GM19328 (cell line): Measurements from ENCODE around the gene SYK.

Experiments
- ATAC-seq: cut with Tn5 transposase; IDR thresholded peaks from one replicate; pipeline ENCODE4 v1.9.1; 2021; ENCODE audit warnings: mild to moderate bottlenecking, moderate library complexity; ENCODE audit not compliant: unreplicated experiment

Gene SYK

GRCh38 chr9:90900130-90900529 is 98.5 kb downstream of the SYK start:
- no peak for ATAC-seq

- ATAC-seq: no peak
These were observed 100.3 kb downstream of the SYK start for GRCh38 chr9:90901933-90902332.

DNA sequence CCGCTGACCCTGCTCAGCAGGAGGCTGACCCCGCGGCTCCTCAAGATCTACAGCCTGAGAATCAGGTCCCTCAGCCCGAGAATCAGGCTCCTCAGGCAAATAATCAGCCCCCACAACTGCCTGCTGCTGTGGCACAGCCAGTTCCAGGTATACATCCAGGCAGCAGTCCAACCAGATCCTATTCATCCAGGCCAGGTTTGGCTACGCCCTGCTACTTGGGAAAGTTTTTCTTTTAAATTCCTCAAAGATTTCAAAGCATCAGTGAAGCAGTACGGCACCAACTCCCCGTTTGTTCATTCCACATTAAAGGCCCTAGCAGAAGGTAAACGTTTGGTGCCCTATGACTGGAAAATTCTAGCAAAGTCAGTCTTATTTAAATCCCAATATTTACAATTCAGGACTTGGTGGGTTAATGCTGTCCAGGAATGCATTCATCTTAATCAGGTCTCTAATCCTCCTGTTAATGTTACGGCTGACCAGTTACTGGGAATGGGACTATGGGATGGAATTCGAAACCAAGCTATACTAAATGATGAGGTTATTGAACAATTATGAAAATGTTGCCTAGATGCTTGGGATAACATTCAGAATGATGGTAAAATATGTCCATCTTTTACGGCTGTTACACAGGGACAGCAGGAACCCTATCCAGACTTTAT is 102.3 kb downstream of the SYK start:
- ATAC-seq: no peak

GRCh38 chr9:90904706-90905478 is 103.3 kb downstream of the SYK start:
- no peak for ATAC-seq

GRCh38 chr9:90905822-90906221 is 104.2 kb downstream of the SYK start:
- ATAC-seq: no peak

DNA sequence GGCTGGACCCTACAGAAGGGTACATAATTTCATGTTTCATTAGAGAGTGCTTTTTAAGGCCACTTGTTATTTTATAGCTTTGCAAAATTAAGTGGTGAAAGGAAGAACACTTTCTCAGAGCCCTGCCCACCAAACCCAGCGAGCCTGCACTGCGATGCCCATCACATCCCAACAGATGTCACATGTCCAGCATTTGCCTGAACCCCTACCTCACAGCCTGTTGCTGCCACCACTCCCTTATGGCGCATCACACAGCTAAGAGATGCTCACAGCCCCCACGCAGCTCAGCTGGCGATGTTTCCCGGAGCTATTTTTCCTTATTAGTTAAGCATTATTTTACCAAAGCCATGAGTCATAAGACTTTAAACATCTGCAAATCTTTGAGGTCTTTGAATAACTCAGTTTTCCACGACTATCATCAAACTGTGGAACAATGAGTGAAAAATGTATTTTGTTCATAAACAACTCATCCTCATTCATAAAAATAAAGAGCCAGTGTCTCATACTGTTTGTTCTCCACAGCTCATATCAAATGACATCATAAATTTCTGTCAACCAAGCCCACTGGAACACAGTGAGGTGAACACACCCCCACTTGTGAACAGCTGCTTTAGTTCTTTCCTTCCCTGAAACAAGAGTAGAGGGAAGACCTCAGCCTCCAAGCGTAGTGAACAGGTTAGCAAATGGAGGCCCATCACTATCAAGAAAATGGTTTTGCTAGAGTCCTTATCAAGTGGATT is 104.9 kb downstream of the SYK start:
- ATAC-seq: no peak

- no peak for ATAC-seq
These were observed 105.4 kb downstream of the SYK start for GRCh38 chr9:90907056-90907445.

DNA sequence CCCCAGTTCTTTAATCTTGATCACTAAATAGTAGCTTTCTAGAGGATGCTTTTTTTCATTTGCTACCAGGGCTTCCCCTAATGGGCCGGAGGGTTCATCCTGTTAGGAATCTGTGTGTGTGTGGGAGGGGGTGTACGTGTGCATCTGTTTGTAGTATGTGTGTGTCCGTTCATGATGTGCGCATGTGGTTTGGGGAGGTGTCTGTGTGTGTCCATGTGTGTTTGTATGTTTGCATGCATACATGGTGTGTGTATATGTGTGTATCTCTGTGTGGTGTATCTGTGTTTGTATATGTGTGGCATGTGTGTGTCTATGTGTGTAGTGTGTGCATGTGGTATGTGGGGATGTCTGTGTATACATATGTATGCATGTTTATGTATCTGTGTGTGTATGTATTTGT is 106.2 kb downstream of the SYK start:
- no peak for ATAC-seq

DNA sequence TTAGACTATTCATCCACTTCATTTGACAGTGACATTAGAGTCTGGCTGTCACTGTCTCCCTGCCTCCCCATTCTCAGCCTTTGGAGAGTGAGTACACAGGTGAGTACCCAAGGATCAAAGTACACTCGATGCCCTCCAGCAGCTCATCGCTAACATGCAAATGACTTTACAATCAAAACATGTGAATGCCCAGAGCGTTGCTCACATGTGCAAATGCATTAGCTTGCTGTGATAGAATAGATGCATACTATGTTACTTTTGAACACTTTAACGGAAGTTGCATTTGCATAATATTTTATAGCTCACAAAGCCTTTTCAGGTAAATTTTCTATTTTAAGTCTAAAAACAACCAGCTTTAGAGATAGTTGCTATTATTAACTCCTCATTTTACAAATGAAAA is 107.6 kb downstream of the SYK start:
- ATAC-seq: peak; percentile 44

DNA sequence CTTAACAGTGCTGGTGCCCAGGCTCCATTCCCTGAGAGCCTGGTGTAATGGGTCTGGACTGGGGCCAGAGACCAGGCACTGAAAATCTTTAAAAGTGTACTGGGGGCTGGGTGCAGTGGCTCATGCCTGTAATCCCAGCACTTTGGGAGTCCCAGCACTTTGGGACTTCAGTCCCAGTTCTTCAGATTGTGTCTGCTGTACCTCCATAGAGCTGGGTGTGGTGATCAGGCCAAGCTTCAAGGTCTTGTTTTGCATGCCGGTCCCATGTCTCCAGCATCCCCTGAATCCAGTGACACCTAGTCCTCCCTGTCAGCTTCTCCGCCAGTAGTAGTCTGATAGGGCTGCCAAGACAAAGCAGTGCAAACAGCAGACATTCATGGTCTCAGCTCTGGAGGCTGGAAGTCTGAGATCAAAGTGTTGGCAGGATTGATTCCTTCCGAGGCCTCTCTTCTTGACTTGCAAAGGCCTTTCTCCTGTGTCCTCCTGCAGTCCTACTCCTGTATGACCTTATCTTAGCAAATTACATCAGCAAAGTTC is 108.2 kb downstream of the SYK start:
- ATAC-seq: no peak

GRCh38 chr9:90914196-90914595 is 112.6 kb downstream of the SYK start:
- no peak for ATAC-seq

- ATAC-seq: peak; percentile 66
These were observed 113.4 kb downstream of the SYK start for GRCh38 chr9:90914868-90915483.

- no peak for ATAC-seq
These were observed 114.1 kb downstream of the SYK start for GRCh38 chr9:90915693-90916092.

GRCh38 chr9:90916147-90916734 is 114.6 kb downstream of the SYK start:
- no peak for ATAC-seq

DNA sequence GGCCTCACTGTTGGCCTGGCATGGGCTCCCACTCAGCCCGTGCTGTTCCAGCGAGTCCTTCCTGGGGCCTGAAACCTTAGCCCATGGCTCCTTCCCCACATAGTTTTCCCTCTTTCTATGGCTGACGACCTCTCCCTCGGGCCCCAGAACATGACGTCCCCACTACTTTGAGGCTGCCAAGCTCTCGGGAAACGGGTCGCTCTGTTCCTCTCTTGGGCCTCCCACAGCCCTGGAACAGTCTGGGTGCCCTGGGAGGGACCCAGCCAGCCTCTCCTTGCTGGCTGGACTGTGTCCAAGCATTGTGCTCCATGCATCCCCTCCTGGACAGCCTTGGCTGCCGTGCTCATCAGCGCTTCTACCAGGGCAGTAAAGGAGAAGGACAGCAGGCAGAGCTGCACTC is 118.3 kb downstream of the SYK start:
- no peak for ATAC-seq

DNA sequence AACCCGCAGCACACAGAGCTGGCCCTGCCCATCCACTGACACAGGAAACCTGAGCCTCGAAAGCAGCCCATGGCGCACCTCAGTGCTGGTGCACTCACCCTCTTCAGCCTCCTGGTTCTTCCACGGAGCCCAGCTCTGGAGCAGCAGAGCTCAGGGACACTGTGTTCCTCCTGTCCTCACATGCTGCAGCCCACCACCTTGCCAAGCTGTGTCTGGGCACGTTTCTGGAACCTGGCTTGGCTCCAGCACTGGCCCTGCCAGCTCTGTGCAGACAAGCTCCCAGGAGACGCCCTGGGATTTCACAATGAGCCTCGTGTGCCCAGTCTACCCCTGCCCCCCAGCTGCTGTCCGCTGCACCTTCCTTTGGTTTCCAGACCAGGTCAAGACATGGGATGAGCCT is 119.5 kb downstream of the SYK start:
- no peak for ATAC-seq

DNA sequence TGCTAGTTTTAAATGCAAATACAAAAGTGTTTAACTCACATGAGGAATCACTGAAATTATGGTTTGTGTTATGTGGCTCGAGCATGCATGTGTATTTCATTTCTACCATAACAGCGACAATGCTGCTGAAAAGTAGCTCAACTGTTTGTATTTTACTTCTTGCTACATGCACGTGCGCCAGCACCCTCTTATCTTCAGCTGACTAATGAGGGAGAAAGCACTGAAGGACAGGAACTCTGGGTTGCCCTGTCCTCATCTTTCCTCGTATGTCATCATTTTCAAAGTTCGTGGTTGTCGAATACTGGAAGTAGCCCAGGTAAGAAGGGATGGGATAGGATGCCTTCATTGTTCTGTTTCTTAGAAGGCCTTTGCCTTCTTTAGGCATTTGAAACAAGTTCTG is 120.3 kb downstream of the SYK start:
- ATAC-seq: no peak

GRCh38 chr9:90925581-90926257 is 124.1 kb downstream of the SYK start:
- no peak for ATAC-seq

- ATAC-seq: no peak
These were observed 125.3 kb downstream of the SYK start for GRCh38 chr9:90926936-90927335.

DNA sequence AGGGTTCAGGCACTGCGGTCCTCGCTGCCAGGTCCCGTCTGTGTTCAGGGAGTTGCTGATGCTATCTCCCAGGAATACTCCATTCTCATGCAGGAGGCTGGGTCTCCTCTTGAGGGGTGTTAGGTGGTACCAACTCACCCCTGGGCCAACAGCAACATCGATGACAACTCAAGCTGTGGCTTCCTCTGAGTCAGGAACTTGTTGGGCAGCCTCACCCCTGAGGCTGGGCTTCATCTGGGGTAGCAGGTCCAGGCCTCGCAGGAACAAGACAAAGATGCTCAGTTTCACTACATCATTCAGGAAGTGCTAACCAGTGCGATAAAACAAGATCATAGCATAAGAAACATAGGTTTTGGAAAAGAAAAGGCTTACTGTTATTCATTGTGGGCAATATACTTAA is 125.9 kb downstream of the SYK start:
- ATAC-seq: no peak
